Caco-2 (cell line): ENCODE results near the gene DENND10. TPM values are rescaled to one million over a fixed set of nuclear protein-coding genes. Genes with fewer than 3 reads are reported as not detected.

Experiments
- BruUV-seq: library from RNA; stranded (reverse); fragments of 400-500 nt; replicated peaks from 2 replicates; lab custom pipeline; 2021; lab: Mats Ljungman, UMichigan
- CTCF ChIA-PET: fragments of 300-600 bp; sonication (Branson Sonifier 250); formaldehyde crosslinking; loops from one replicate; lab custom pipeline; 2022; ENCODE audit warnings: antibody characterized with exemption; lab: Charles Lee
- POLR2A ChIA-PET: fragments of 300-600 bp; sonication (Branson Sonifier 250); formaldehyde crosslinking; loops from one replicate; lab custom pipeline; 2022; ENCODE audit warnings: antibody characterized with exemption; lab: Charles Lee
- DNase-seq, 2 experiments: peaks; one replicate each; pipeline versions ENCODE4 v3.0.0 to v3.0.0-alpha.2; 2020 to 2022
- H3K27me3 ChIP-seq: replicated peaks from 2 replicates; pipeline ENCODE4 v1.6.0; 2011; ENCODE audit warnings: low read length; ENCODE audit not compliant: control insufficient read depth, insufficient read depth
- H3K36me3 ChIP-seq: 2 replicates; pipeline ENCODE4 v1.5.1; 2011; ENCODE audit warnings: low read length; ENCODE audit not compliant: control insufficient read depth, insufficient read depth
- H3K4me1 ChIP-seq: fragments of 250-450 bp; sonication (Bioruptor Pico); 2 replicates; pipeline ENCODE4 v1.5.1; 2020; ENCODE audit warnings: mild to moderate bottlenecking
- H3K4me3 ChIP-seq: 2 replicates; pipeline ENCODE4 v1.5.1; 2011; ENCODE audit warnings: low read depth, mild to moderate bottlenecking, control low read depth, low read length
- H3K9me3 ChIP-seq: fragments of 250-450 bp; sonication (Bioruptor Pico); 2 replicates; pipeline ENCODE4 v1.5.1; 2020; ENCODE audit warnings: mild to moderate bottlenecking, moderate library complexity
- H3K27ac Mint-ChIP-seq: one replicate; pipeline ENCODE4 v1.8.0; 2022; ENCODE audit warnings: mixed read lengths; ENCODE audit not compliant: unreplicated experiment
- H3K27me3 Mint-ChIP-seq: one replicate; pipeline ENCODE4 v1.8.0; 2022; ENCODE audit warnings: mixed read lengths; ENCODE audit not compliant: insufficient read depth, unreplicated experiment
- H3K36me3 Mint-ChIP-seq: one replicate; pipeline ENCODE4 v1.8.0; 2022; ENCODE audit warnings: mild to moderate bottlenecking, mixed read lengths; ENCODE audit not compliant: insufficient read depth, unreplicated experiment
- H3K4me1 Mint-ChIP-seq: one replicate; pipeline ENCODE4 v1.8.0; 2022; ENCODE audit warnings: low read depth, mixed read lengths; ENCODE audit not compliant: unreplicated experiment
- H3K4me3 Mint-ChIP-seq: one replicate; pipeline ENCODE4 v1.8.0; 2022; ENCODE audit warnings: mild to moderate bottlenecking, moderate library complexity, mixed read lengths; ENCODE audit not compliant: unreplicated experiment
- H3K9me3 Mint-ChIP-seq: one replicate; pipeline ENCODE4 v1.8.0; 2022; ENCODE audit warnings: mixed read lengths; ENCODE audit not compliant: unreplicated experiment
- intact Hi-C: fragments of 100-400 bp; cut with micrococcal nuclease; formaldehyde crosslinking; loops from one replicate; pipeline ENCODE4 v1.10.0; 2022; ENCODE audit not compliant: unreplicated experiment
- total RNA-seq: library from RNA; stranded (reverse); gene quantifications from 2 replicates; pipeline ENCODE4 v1.2.3, GENCODE V29; 2022
- TF ChIP-seq, protein P1 (sequence below), 2 experiments: fragments of 200-600 bp in 1 of 2; IDR thresholded peaks; 1 replicate in 1 of 2; 2 replicates in 1 of 2; pipeline versions ENCODE4 v1.5.1 to v1.8.0; 2011 to 2022; ENCODE audit warnings: antibody characterized with exemption in 1 of 2, control low read depth in 1 of 2, inconsistent platforms in 1 of 2, low read depth in 1 of 2, low read length in 1 of 2, mild to moderate bottlenecking in 1 of 2, moderate library complexity in 1 of 2; ENCODE audit not compliant: insufficient read depth in 1 of 2, severe bottlenecking in 1 of 2, unreplicated experiment in 1 of 2

The DENND10 gene
- total RNA-seq, 1 experiment from 2014 or later, result 80.8 TPM

DNA sequence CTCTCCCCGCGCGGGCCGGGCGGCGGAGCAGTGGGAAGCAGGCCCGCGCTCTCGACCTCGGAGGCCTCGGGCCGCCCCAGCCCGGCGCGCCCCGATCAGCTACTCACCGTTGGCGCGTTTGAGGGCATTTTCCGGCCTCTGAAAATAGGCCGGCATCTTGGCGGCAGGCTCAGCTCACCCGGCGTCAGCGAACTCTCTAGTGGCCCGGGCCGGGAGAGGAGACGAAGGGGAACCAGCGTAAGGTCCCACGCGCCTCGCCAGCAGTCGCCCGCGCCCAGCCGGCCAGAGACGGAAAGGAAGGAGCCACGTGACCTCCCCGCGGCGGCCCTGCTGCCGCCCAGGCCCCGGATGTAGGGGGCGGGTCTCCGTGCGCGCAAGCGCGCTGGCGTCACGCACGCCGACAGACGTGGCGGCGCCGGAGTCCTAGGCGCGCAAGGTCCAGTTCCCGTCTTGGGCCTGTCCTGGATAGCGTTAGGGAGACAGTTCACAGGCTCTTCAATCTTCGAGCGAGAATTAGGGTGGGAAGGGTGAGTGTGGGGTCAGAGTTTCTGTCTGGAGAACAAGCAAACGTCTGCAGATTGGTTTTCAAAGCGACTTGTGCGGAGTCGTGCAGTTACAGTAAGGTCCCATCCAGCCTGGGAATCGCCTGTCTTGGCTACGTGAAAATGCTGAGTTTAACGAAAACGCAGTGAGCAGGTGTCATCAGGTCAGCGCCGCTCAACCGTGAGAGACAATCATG, 23.2 kb upstream of the DENND10 start, which contains the start of gene EIF3A:
Gene EIF3A (minus strand): TSS at position 297 of the 739 bp plus-strand sequence. CDS start 141 bp downstream, at position 156.
- H3K36me3 Mint-ChIP-seq, result peaks cover 53% of the 10 kb centered on the region
- Histone ChIP-seq H3K4me1 (peaks cover 8% of the 10 kb centered on the region; the same call in 1 of the 2 replicates), H3K27me3 (no peaks in the 10 kb centered on the region), H3K4me3 (peak within 1 kb of the TSS; percentile 88), H3K9me3 (no peaks in the 10 kb centered on the region), H3K36me3 (peaks cover 1% of the 10 kb centered on the region; the same call in 1 of the 2 replicates)
- BruUV-seq, result no TSS peak
- no peaks in the 10 kb centered on the region for H3K27me3 Mint-ChIP-seq
- ChIA-PET POLR2A (interaction anchor here (0.5 kb wide), 1 partner anchor 124 kb away, joined by 3 read pairs; no protein-coding TSS in a partner anchor), CTCF (interaction anchor here (0.6 kb wide), 1 partner anchor 26 kb away, joined by 6 read pairs; no protein-coding TSS in a partner anchor)
- TF ChIP-seq, protein P1, sequence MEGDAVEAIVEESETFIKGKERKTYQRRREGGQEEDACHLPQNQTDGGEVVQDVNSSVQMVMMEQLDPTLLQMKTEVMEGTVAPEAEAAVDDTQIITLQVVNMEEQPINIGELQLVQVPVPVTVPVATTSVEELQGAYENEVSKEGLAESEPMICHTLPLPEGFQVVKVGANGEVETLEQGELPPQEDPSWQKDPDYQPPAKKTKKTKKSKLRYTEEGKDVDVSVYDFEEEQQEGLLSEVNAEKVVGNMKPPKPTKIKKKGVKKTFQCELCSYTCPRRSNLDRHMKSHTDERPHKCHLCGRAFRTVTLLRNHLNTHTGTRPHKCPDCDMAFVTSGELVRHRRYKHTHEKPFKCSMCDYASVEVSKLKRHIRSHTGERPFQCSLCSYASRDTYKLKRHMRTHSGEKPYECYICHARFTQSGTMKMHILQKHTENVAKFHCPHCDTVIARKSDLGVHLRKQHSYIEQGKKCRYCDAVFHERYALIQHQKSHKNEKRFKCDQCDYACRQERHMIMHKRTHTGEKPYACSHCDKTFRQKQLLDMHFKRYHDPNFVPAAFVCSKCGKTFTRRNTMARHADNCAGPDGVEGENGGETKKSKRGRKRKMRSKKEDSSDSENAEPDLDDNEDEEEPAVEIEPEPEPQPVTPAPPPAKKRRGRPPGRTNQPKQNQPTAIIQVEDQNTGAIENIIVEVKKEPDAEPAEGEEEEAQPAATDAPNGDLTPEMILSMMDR (IDR thresholded peaks at IDR 0.05; ENCODE audit: insufficient read depth in 1 of 2, low read depth in 1 of 2, low read length in 1 of 2, severe bottlenecking in 1 of 2, unreplicated experiment in 1 of 2), result no peak
- DNase-seq, result peak; percentile 91 to 96
- peak within 1 kb of the TSS; percentile 83 for H3K4me3 Mint-ChIP-seq
- intact Hi-C loops, result loop anchor here (1.0 kb wide), 1 partner anchor 24 kb away; the partner anchor contains the start of gene DENND10
- H3K4me1 Mint-ChIP-seq, result peaks cover 8% of the 10 kb centered on the region
- H3K27ac Mint-ChIP-seq, result peak within 1 kb of the TSS; percentile 97
- no peaks in the 10 kb centered on the region for H3K9me3 Mint-ChIP-seq

GRCh38 chr10:119084896-119085295, 19.0 kb upstream of the DENND10 start:
- intact Hi-C loops, result no loop called here
- ChIA-PET POLR2A (no interaction called here), CTCF (interaction anchor here (0.6 kb wide), 1 partner anchor 16 kb away, joined by 4 read pairs; no protein-coding TSS in a partner anchor)
- BruUV-seq, result no TSS peak
- Mint-ChIP-seq H3K36me3 (peaks cover 20% of the 10 kb centered on the region), H3K4me1 (no peaks in the 10 kb centered on the region), H3K9me3 (no peaks in the 10 kb centered on the region), H3K27ac (no peak overlapping the region), H3K4me3 (no peak overlapping the region), H3K27me3 (no peaks in the 10 kb centered on the region)
- Histone ChIP-seq H3K4me1 (no peaks in the 10 kb centered on the region), H3K9me3 (no peaks in the 10 kb centered on the region), H3K36me3 (no peaks in the 10 kb centered on the region), H3K4me3 (no peak overlapping the region), H3K27me3 (no peaks in the 10 kb centered on the region)
- DNase-seq, result no peak
- TF ChIP-seq, protein P1 (IDR thresholded peaks at IDR 0.05; ENCODE audit: insufficient read depth in 1 of 2, low read depth in 1 of 2, low read length in 1 of 2, severe bottlenecking in 1 of 2, unreplicated experiment in 1 of 2), result no peak

DNA sequence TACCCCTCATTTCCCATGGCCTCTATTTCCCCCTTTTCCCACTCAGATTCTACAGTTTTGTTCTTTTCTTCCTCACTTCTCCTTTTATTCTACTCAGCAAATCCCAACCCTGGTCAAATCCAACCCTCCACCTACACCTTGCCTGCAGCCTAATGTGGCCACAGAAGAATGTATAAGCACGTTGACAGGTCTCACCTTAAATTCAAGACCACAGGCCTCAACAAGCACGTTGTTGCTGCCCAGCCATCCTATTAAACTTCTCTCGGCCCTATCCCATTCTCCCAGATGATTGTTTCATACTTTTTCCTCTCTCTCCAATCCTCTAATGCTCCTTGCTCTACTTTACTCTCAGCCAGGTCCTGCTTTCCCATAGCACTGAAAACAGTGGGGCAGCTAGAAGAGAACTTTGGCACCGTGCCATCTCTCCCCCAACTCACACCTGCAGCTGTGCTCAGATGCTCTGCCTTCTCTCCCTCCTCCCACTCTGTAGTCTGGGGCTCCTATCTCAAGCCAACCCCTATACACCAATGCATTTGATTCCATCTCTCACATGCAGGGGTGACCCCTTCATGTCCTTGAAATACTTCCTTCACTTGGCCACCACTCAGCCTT, 16.5 kb upstream of the DENND10 start:
- no peaks in the 10 kb centered on the region for H3K9me3 Mint-ChIP-seq
- H3K27ac Mint-ChIP-seq, result no peak overlapping the region
- intact Hi-C loops, result no loop called here
- no peaks in the 10 kb centered on the region for H3K9me3 ChIP-seq
- TF ChIP-seq, protein P1 (IDR thresholded peaks at IDR 0.05; ENCODE audit: insufficient read depth in 1 of 2, low read depth in 1 of 2, low read length in 1 of 2, severe bottlenecking in 1 of 2, unreplicated experiment in 1 of 2), result no peak
- no peaks in the 10 kb centered on the region for H3K27me3 Mint-ChIP-seq
- H3K4me1 Mint-ChIP-seq, result no peaks in the 10 kb centered on the region
- H3K4me3 ChIP-seq, result no peak overlapping the region
- no peaks in the 10 kb centered on the region for H3K27me3 ChIP-seq
- no peaks in the 10 kb centered on the region for H3K36me3 Mint-ChIP-seq
- DNase-seq, result no peak
- H3K36me3 ChIP-seq, result no peaks in the 10 kb centered on the region
- no TSS peak for BruUV-seq
- no peak overlapping the region for H3K4me3 Mint-ChIP-seq
- ChIA-PET POLR2A (no interaction called here), CTCF (no interaction called here)
- H3K4me1 ChIP-seq, result no peaks in the 10 kb centered on the region
